Ovary (tissue), 9 donors: ENCODE results near the gene PIGZ. TPM values are rescaled to one million over a fixed set of nuclear protein-coding genes. Genes with fewer than 3 reads are reported as not detected.

Experiments
- DNase-seq, 5 donors: peaks; one replicate each; pipeline ENCODE4 v3.0.0-alpha.2; 2019 to 2020
- H3K27ac ChIP-seq, 2 donors: fragments of 200-600 bp; one replicate each; pipeline versions ENCODE4 v1.5.1 to v1.8.0; 2019 to 2022
- H3K27me3 ChIP-seq: fragments of 200-600 bp; one replicate; pipeline ENCODE4 v1.8.0; 2022
- H3K36me3 ChIP-seq: fragments of 200-600 bp; sonication (generic); one replicate; pipeline ENCODE4 v1.5.1; 2019
- H3K4me1 ChIP-seq: one replicate; pipeline ENCODE4 v1.8.1; 2013; ENCODE audit warnings: mild to moderate bottlenecking, moderate library complexity; ENCODE audit not compliant: insufficient read depth
- H3K4me3 ChIP-seq: fragments of 200-600 bp; sonication (generic); one replicate; pipeline ENCODE4 v1.5.1; 2017
- H3K9me3 ChIP-seq, 2 donors: fragments of 200-600 bp in 1 of 2; sonication (generic) in 1 of 2; one replicate each; pipeline versions ENCODE4 v1.5.1 to v1.8.1; 2013 to 2019; ENCODE audit warnings: mild to moderate bottlenecking in 1 of 2, moderate library complexity in 1 of 2
- EP300 ChIP-seq: sonication (generic); formaldehyde crosslinking; IDR thresholded peaks from one replicate; pipeline ENCODE4 v1.6.1; 2017; ENCODE audit warnings: antibody characterized with exemption
- POLR2A ChIP-seq: fragments of 450-650 bp; IDR thresholded peaks from one replicate; pipeline ENCODE4 v1.6.1; 2017; ENCODE audit warnings: antibody characterized with exemption, mild to moderate bottlenecking, moderate library complexity
- WGBS, 3 donors: extraction: QIAGEN DNeasy Blood & Tissue Kit in 1 of 3; methylation state at CpG; one replicate each; pipeline versions ENCODE4 v1.1.5 to v1.1.7; 2013 to 2017; 5-methylcytosine and 5-hydroxymethylcytosine counted together
- intact Hi-C, 4 donors: fragments of 100-400 bp; cut with DNase I; formaldehyde crosslinking; loops; one replicate each; pipeline versions ENCODE4 v1.11.0 to v1.15.1; 2022 to 2023
- polyA plus RNA-seq, 2 donors: library from polyadenylated mRNA; stranded (reverse); fragments of 200-250 nt in 1 of 2; fragments of 350-450 nt in 1 of 2; fragmentation: Illumina TruSeq in 1 of 2; extraction: RNeasy Lipid Tissue Mini Kit (QIAGEN cat#74804) in 1 of 2; gene quantifications; one replicate each; pipeline ENCODE4 v1.2.3, GENCODE V29; 2013 to 2014
- total RNA-seq, 7 donors: library from RNA; depleted of rRNA in 2 of 7; stranded (reverse); fragments of >200 nt in 2 of 7; fragmentation: NEBNext Ultra II Directional in 3 of 7; extraction: Animal tissue kit (Norgen Biotek cat#: 25700) in 3 of 7; gene quantifications; one replicate each; pipeline versions ENCODE4 v1.1.0 to v1.2.4, GENCODE V29; 2016 to 2023
- TF ChIP-seq, protein P1 (sequence below), 3 donors: fragments of 450-650 bp in 2 of 3; fragments of 200-600 bp in 1 of 3; IDR thresholded peaks; one replicate each; pipeline versions ENCODE4 v1.5.1 to v1.8.0; 2016 to 2022; ENCODE audit warnings: antibody characterized with exemption in 3 of 3, mild to moderate bottlenecking in 1 of 3
- donor health status: DM: no; HTN: no; CAD: no; lungs with moderate emphysema.
- donor health status: DM: no; HTN: no; CAD: no.
- donor health status: Bipolar disorder and iron deficiency.
- donor health status: DM: yes; HTN: yes; CAD: no.
- donor health status: DM: no; HTN: no; CAD: no.
- donor health status: DM: yes; HTN: yes; CAD: no.

Gene PIGZ
- total and polyA plus RNA-seq, 9 donors = 0.45 to 7.4 (median 1.5) TPM; not detected in 1

DNA sequence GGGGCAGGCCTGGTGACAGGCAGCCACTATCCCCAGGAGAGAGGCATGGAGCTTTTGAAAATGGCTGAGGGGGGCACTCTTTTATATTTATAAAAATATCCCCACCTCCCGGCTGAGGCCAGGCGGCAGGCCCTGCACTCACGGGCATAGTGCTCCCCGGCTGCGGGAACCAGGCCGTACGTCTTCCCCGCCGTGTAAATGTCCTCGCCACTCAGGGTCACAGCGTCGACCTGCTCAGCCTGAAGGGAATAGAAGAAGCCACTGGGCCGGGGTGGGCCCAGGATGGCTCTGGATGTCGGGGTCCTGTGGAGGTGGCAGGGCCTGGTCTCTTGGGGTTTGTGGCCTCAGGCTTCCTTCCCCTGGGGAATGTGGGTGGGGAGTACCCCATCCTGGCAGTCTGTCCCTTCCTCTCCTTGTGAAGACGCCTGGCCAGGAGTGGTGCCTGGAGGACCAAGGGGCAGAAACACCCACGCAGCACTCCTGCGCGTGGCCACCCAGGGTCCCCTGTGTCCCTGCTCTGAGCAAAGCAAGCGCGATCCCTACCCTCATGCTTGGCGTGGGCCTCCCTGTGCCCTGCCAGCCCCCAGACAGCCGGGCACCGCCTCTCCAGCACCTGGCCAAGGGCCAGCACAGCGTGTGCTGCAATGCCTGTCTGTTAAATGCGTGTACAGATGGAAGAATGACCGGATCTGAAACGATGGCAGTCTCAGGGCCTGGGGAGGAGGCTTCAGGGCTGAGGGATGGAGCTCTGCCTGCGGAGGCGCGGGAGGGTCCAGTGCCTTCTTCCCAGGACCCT, 42.1 kb upstream of the PIGZ start:
- H3K9me3 ChIP-seq = no peaks in the 10 kb centered on the region
- H3K36me3 ChIP-seq = no peaks in the 10 kb centered on the region
- H3K4me3 ChIP-seq = no peak overlapping the region
- no peak overlapping the region for H3K27ac ChIP-seq
- no peaks in the 10 kb centered on the region for H3K27me3 ChIP-seq
- H3K4me1 ChIP-seq = no peaks in the 10 kb centered on the region
- TF ChIP-seq, protein P1, sequence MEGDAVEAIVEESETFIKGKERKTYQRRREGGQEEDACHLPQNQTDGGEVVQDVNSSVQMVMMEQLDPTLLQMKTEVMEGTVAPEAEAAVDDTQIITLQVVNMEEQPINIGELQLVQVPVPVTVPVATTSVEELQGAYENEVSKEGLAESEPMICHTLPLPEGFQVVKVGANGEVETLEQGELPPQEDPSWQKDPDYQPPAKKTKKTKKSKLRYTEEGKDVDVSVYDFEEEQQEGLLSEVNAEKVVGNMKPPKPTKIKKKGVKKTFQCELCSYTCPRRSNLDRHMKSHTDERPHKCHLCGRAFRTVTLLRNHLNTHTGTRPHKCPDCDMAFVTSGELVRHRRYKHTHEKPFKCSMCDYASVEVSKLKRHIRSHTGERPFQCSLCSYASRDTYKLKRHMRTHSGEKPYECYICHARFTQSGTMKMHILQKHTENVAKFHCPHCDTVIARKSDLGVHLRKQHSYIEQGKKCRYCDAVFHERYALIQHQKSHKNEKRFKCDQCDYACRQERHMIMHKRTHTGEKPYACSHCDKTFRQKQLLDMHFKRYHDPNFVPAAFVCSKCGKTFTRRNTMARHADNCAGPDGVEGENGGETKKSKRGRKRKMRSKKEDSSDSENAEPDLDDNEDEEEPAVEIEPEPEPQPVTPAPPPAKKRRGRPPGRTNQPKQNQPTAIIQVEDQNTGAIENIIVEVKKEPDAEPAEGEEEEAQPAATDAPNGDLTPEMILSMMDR (IDR thresholded peaks at IDR 0.05) = no peak
- TF ChIP-seq EP300 = no peak
- TF ChIP-seq POLR2A = no peak
- 67 to 78% (median 76%) methylated on average over 25 to 30 of the region's 30 CpGs for WGBS, 3 donors
- no peak for DNase-seq
- intact Hi-C loops = no loop called here

DNA sequence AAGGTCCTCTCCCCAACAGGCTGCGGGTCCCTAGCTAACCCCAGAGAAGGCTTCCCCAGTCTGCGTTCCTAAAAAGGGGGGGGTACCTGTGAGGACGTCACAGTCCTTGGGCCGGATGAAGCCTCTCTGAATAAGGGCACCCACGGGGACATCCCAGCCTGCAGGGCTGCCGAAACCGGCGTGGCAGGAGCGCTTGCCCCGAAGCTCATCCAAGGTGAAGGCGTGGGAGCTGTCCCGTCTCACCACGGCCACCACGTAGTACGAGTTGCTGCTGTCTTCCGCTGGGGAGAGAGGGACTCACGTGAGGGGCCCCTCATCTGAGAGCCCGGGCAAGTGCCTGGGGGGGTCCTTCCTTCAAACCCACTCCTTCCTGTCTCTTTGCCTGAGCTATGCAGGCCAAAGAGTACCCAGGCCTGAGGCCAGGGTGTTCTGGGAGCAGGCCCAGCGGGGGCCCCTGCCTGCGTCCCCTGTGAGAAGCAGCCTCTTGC, 40.9 kb upstream of the PIGZ start:
- intact Hi-C loops = loop anchor here in 1 of 4 donors (10.0 kb wide), 1 partner anchor 175 kb away; no protein-coding TSS in a partner anchor
- Histone ChIP-seq H3K9me3 (no peaks in the 10 kb centered on the region), H3K36me3 (no peaks in the 10 kb centered on the region), H3K4me1 (no peaks in the 10 kb centered on the region), H3K27ac (no peak overlapping the region), H3K4me3 (no peak overlapping the region), H3K27me3 (no peaks in the 10 kb centered on the region)
- WGBS, 3 donors = 49 to 65% (median 63%) methylated on average over 19 to 20 of the region's 20 CpGs
- TF ChIP-seq EP300 (no peak), POLR2A (no peak)
- TF ChIP-seq, protein P1 (IDR thresholded peaks at IDR 0.05) = no peak
- DNase-seq = no peak

DNA sequence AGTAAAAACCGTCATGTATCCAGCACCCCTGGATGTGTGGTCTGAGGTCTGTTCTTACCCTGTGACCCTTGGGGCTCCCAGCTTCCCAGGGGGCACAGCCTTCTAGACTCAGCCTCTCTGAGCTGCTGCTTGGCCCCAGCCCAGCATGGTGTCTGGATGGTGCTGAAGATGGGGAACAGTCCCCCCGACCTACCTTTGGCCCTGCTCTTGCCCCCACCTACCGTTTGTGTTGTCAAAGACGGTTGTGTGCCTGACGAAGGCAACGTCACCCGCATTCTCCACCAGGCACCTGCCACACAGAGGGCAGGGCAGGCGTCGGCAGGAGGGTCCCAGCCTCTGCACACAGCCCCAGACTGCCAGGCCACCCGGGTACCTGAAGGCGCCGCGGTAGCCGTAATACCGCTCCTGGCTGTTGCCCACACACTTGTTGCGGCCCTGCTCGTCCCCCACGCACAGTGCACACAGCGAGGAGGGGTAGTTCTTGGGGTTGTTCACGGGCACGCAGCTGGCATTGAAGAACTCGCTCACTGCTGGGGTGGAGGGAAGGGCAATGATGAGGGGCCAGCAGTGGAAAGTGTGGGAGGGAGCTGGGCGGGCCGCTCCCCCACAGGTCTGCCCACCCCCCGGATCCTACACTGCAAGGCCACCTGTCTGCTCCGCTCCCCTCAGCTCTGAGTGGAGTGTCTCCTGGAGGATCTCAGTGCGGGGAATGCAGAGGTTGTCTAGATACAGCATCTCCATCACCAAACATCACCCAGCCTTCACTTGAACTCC, 40.0 kb upstream of the PIGZ start:
- 66 to 81% (median 71%) methylated on average over 25 to 27 of the region's 27 CpGs for WGBS, 3 donors
- no peaks in the 10 kb centered on the region for H3K9me3 ChIP-seq
- no peaks in the 10 kb centered on the region for H3K27me3 ChIP-seq
- no peaks in the 10 kb centered on the region for H3K36me3 ChIP-seq
- TF ChIP-seq POLR2A = no peak
- no peak for TF ChIP-seq EP300
- TF ChIP-seq, protein P1 (IDR thresholded peaks at IDR 0.05) = no peak
- peaks cover 4% of the 10 kb centered on the region for H3K4me1 ChIP-seq
- no peak overlapping the region for H3K27ac ChIP-seq
- DNase-seq = no peak
- intact Hi-C loops = loop anchor here in 1 of 4 donors (10.0 kb wide), 1 partner anchor 176 kb away; no protein-coding TSS in a partner anchor
- no peak overlapping the region for H3K4me3 ChIP-seq

DNA sequence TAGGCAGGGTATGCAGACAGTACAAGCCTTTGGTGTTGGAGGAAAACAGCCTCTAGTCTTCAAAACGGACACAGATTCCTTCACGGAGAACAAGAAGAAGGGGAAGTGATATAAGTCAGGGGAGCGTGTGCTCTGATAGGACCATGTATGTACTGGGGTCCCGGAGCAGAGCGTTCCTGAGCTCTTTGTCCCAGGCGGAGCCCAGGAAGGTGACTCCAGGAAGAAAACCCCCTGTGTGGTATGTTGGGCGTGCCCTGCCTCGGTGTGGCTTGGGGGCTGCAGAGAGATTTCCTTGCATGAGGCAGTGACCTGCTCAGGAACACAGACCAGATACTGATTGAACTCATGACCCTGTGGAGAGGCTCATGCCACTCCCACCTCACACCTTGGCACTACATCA, 39.3 kb upstream of the PIGZ start:
- Histone ChIP-seq H3K4me1 (peaks cover 4% of the 10 kb centered on the region), H3K36me3 (no peaks in the 10 kb centered on the region), H3K4me3 (no peak overlapping the region), H3K27me3 (no peaks in the 10 kb centered on the region), H3K9me3 (no peaks in the 10 kb centered on the region), H3K27ac (no peak overlapping the region)
- WGBS, 3 donors = 46 to 60% (median 59%) methylated on average over 8 of the region's 8 CpGs
- DNase-seq = no peak
- TF ChIP-seq, protein P1 (IDR thresholded peaks at IDR 0.05) = no peak
- TF ChIP-seq EP300 = no peak
- no peak for TF ChIP-seq POLR2A
- intact Hi-C loops = loop anchor here in 1 of 4 donors (10.0 kb wide), 1 partner anchor 177 kb away; no protein-coding TSS in a partner anchor
